ENCODE data around the gene GRHPR. TPM values are rescaled to one million over a fixed set of nuclear protein-coding genes. Genes with fewer than 3 reads are reported as not detected.

GRHPR gene
- polyA plus RNA-seq, 1 donor from 2014 or later: 128 TPM

GRCh38 chr9:37438359-37438758 lies 15.9 kb downstream of the GRHPR start:
- Histone ChIP-seq H3K4me3 (ENCODE audit: low read length) (no peak overlapping the region), H3K36me3 (ENCODE audit: insufficient read depth, low read length) (peaks cover 14% of the 10 kb centered on the region)

DNA sequence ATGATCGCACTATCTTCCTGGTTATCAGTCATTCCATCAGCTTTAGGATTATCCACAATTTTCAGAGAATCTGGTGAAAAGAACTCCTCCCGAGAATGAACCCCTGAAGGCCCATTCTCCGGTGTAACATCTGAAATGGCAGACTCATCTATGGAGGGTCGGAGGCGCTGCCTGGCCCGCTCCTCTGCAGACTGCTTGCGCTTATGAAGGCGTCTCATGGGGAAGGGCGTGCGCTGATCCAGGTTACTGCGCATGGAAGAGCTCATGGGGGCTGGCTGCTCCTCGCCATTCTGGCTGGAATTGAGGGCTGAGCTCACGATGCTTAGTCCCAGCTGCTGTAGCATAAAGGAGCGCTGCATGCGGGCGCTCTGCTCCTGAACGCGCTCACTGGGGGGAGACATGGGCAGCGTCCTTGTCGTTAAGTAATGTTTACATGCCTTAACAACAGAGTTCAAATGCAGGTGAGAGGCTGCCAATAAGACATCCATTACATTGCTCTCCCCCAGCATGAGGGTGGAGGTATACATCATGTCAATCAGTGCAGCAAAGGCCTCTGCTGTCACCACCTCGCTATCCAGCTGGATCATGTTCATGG lies 19.4 kb downstream of the GRHPR start:
- H3K79me2 ChIP-seq (replicated peaks; ENCODE audit: insufficient read depth, low read length): peaks cover 4% of the 10 kb centered on the region
- no peaks in the 10 kb centered on the region for H3K27me3 ChIP-seq (ENCODE audit: insufficient read depth, low read depth, low read length)
- H3K9me3 ChIP-seq (ENCODE audit: low read length): no peaks in the 10 kb centered on the region
- no peak overlapping the region for H3K9ac ChIP-seq (ENCODE audit: low read length)
- peaks cover 9% of the 10 kb centered on the region for H3K36me3 ChIP-seq (ENCODE audit: insufficient read depth, low read length)
- H3K27ac ChIP-seq (ENCODE audit: low read length): no peak overlapping the region
- no peak overlapping the region for H3K4me3 ChIP-seq (ENCODE audit: low read length)
- H3K9me2 ChIP-seq (ENCODE audit: insufficient read depth, low read length): no peaks in the 10 kb centered on the region
- H3K4me2 ChIP-seq (ENCODE audit: low read length): no peak overlapping the region
- H3F3A ChIP-seq (ENCODE audit: insufficient read depth, low read length, poor library complexity, severe bottlenecking): no peaks in the 10 kb centered on the region
- H4K20me1 ChIP-seq (ENCODE audit: insufficient read depth): no peaks in the 10 kb centered on the region
- H2AFZ ChIP-seq (ENCODE audit: low read depth, low read length): no peak overlapping the region
- TF ChIP-seq EZH2 (IDR thresholded peaks at IDR 0.05; ENCODE audit: borderline replicate concordance, insufficient read depth, low read length, poor library complexity, severe bottlenecking): no peak
- no peak for TF ChIP-seq EP300 (conservative IDR thresholded peaks at IDR 0.05; ENCODE audit: poor library complexity, severe bottlenecking)
- TF ChIP-seq SMC3 (conservative IDR thresholded peaks at IDR 0.05; ENCODE audit: poor library complexity): no peak
- no peak for TF ChIP-seq POLR2AphosphoS5 (IDR thresholded peaks at IDR 0.05)
- no peak for TF ChIP-seq RAD21 (conservative IDR thresholded peaks at IDR 0.05)
- no peak for TF ChIP-seq MXI1 (conservative IDR thresholded peaks at IDR 0.05; ENCODE audit: poor library complexity, severe bottlenecking)
- TF ChIP-seq TAF1 (IDR thresholded peaks at IDR 0.05; ENCODE audit: low read depth): no peak
- TF ChIP-seq CTCF (IDR thresholded peaks at IDR 0.05; ENCODE audit: poor library complexity, severe bottlenecking): no peak

More at GRCh38 chr9:37438359-37438758, 15.9 kb downstream of the GRHPR start:
- H4K20me1 ChIP-seq (ENCODE audit: insufficient read depth): no peaks in the 10 kb centered on the region
- no peaks in the 10 kb centered on the region for H3K9me2 ChIP-seq (ENCODE audit: insufficient read depth, low read length)
- no peaks in the 10 kb centered on the region for H3K27me3 ChIP-seq (ENCODE audit: insufficient read depth, low read depth, low read length)
- H3F3A ChIP-seq (ENCODE audit: insufficient read depth, low read length, poor library complexity, severe bottlenecking): no peaks in the 10 kb centered on the region
- no peak overlapping the region for H2AFZ ChIP-seq (ENCODE audit: low read depth, low read length)
- no peak overlapping the region for H3K27ac ChIP-seq (ENCODE audit: low read length)
- no peak for TF ChIP-seq EZH2 (IDR thresholded peaks at IDR 0.05; ENCODE audit: borderline replicate concordance, insufficient read depth, low read length, poor library complexity, severe bottlenecking)
- no peak for TF ChIP-seq POLR2AphosphoS5 (IDR thresholded peaks at IDR 0.05)
- no peak for TF ChIP-seq CTCF (IDR thresholded peaks at IDR 0.05; ENCODE audit: poor library complexity, severe bottlenecking)
- no peak for TF ChIP-seq EP300 (conservative IDR thresholded peaks at IDR 0.05; ENCODE audit: poor library complexity, severe bottlenecking)
- no peak for TF ChIP-seq MXI1 (conservative IDR thresholded peaks at IDR 0.05; ENCODE audit: poor library complexity, severe bottlenecking)
- TF ChIP-seq SMC3 (conservative IDR thresholded peaks at IDR 0.05; ENCODE audit: poor library complexity): no peak
- no peak for TF ChIP-seq TAF1 (IDR thresholded peaks at IDR 0.05; ENCODE audit: low read depth)
- TF ChIP-seq RAD21 (conservative IDR thresholded peaks at IDR 0.05): no peak
- no peak for TF ChIP-seq REST (IDR thresholded peaks at IDR 0.05; ENCODE audit: borderline replicate concordance)
- no peak overlapping the region for H3K4me2 ChIP-seq (ENCODE audit: low read length)
- H3K79me2 ChIP-seq (replicated peaks; ENCODE audit: insufficient read depth, low read length): no peaks in the 10 kb centered on the region
- H3K9me3 ChIP-seq (ENCODE audit: low read length): no peaks in the 10 kb centered on the region
- H3K9ac ChIP-seq (ENCODE audit: low read length): no peak overlapping the region
